DND-41 (cell line): Measurements from ENCODE around the gene SLC34A2.

Experiments
- CTCF ChIP-seq: IDR thresholded peaks from 2 replicates; pipeline ENCODE4 v1.5.1; 2012; ENCODE audit warnings: borderline replicate concordance, low read length, moderate library complexity, mild to moderate bottlenecking; ENCODE audit not compliant: poor library complexity, severe bottlenecking; ENCODE audit errors: extremely low read depth
- EZH2 ChIP-seq: IDR thresholded peaks from 3 replicates; pipeline ENCODE4 v1.6.1; 2012; ENCODE audit warnings: borderline replicate concordance, low read depth, mild to moderate bottlenecking, moderate library complexity, low read length, inconsistent platforms; ENCODE audit not compliant: severe bottlenecking

GRCh38 chr4:25621027-25621930 lies 34.4 kb upstream of the SLC34A2 start:
- TF ChIP-seq CTCF (no peak), EZH2 (no peak)
